Fibroblast of lung (primary cell): ENCODE data around the gene GPC5. TPM values are rescaled to one million over a fixed set of nuclear protein-coding genes. Genes with fewer than 3 reads are reported as not detected.

Experiments
- DNase-seq, 2 donors: peaks; one replicate each; pipeline versions ENCODE4 v3.0.0 to v3.0.0-alpha.2; 2010; ENCODE audit warnings: low read depth in 2 of 2
- H2AFZ ChIP-seq: 2 replicates; pipeline ENCODE4 v1.5.1; 2012; ENCODE audit warnings: low read length, control low read depth, inconsistent platforms
- H3K27ac ChIP-seq: 2 replicates; pipeline ENCODE4 v1.5.1; 2011; ENCODE audit warnings: low read length, control low read depth; ENCODE audit not compliant: insufficient read depth
- H3K27me3 ChIP-seq: 2 replicates; pipeline ENCODE4 v1.5.1; 2011; ENCODE audit warnings: mild to moderate bottlenecking, low read length; ENCODE audit not compliant: control insufficient read depth, insufficient read depth
- H3K36me3 ChIP-seq: 2 replicates; pipeline ENCODE4 v1.5.1; 2011; ENCODE audit warnings: low read length; ENCODE audit not compliant: control insufficient read depth, insufficient read depth
- H3K4me1 ChIP-seq: 2 replicates; pipeline ENCODE4 v1.5.1; 2011; ENCODE audit warnings: low read length; ENCODE audit not compliant: control insufficient read depth, insufficient read depth; ENCODE audit errors: extremely low read depth
- H3K4me2 ChIP-seq: 2 replicates; pipeline ENCODE4 v1.5.1; 2011; ENCODE audit warnings: low read length, control low read depth; ENCODE audit not compliant: insufficient read depth; ENCODE audit errors: extremely low read depth
- H3K4me3 ChIP-seq, 4 experiments: fragments of 200-600 bp in 1 of 4; sonication (generic) in 1 of 4; replicated peaks in 1 of 4; 2 replicates each; pipeline ENCODE4 v1.5.1; 2011 to 2016; ENCODE audit warnings: low read length in 4 of 4, low read depth in 3 of 4, mild to moderate bottlenecking in 3 of 4, control low read depth in 2 of 4, inconsistent platforms in 1 of 4, mixed read lengths in 1 of 4; ENCODE audit not compliant: insufficient read depth in 1 of 4; ENCODE audit errors: control extremely low read depth in 1 of 4
- H3K79me2 ChIP-seq: 2 replicates; pipeline ENCODE4 v1.5.1; 2012; ENCODE audit warnings: mild to moderate bottlenecking, low read length, inconsistent platforms; ENCODE audit not compliant: control insufficient read depth, insufficient read depth
- H3K9ac ChIP-seq: 2 replicates; pipeline ENCODE4 v1.5.1; 2011; ENCODE audit warnings: mild to moderate bottlenecking, low read length, control low read depth; ENCODE audit not compliant: insufficient read depth
- H3K9me3 ChIP-seq: 2 replicates; pipeline ENCODE4 v1.5.1; 2012; ENCODE audit warnings: low read depth, low read length; ENCODE audit not compliant: control insufficient read depth, insufficient read depth
- H4K20me1 ChIP-seq: 2 replicates; pipeline ENCODE4 v1.5.1; 2011; ENCODE audit warnings: low read length; ENCODE audit not compliant: control insufficient read depth, insufficient read depth; ENCODE audit errors: extremely low read depth
- CTCF ChIP-seq, 2 donors: IDR thresholded peaks in 1 of 2; conservative IDR thresholded peaks in 1 of 2; 1 replicate in 1 of 2; 2 replicates in 1 of 2; pipeline ENCODE4 v1.5.1; 2011 to 2012; ENCODE audit warnings: low read length in 2 of 2, control low read depth in 1 of 2, inconsistent platforms in 1 of 2, low read depth in 1 of 2, mild to moderate bottlenecking in 1 of 2
- EZH2 ChIP-seq: IDR thresholded peaks from 2 replicates; pipeline ENCODE4 v1.5.1; 2012; ENCODE audit warnings: low read length, control low read depth, mild to moderate bottlenecking; ENCODE audit errors: missing control alignments
- polyA plus RNA-seq, 2 donors: library from polyadenylated mRNA; depleted of rRNA in 1 of 2; stranded (reverse) in 1 of 2; unstranded in 1 of 2; fragments of >200 nt; gene quantifications; 2 replicates each; pipeline ENCODE4 v1.2.1, GENCODE V29; 2011 to 2012; ENCODE audit warnings: missing spikeins in 1 of 2
- total RNA-seq: library from RNA; depleted of rRNA; stranded (reverse); fragments of >200 nt; gene quantifications from 2 replicates; pipeline ENCODE4 v1.2.1, GENCODE V29; 2014

GPC5 gene
- total and polyA plus RNA-seq, 2 donors (not counting 1 experiment from before 2014, with no cell fraction given) = 0.17 TPM; not detected in 1

GRCh38 chr13:92097337-92097903 lies 699.0 kb downstream of the GPC5 start:
- Histone ChIP-seq H3K9ac (no peak overlapping the region), H3K4me3 (no peak overlapping the region), H3K4me2 (no peak overlapping the region), H3K4me1 (no peaks in the 10 kb centered on the region), H3K27me3 (no peaks in the 10 kb centered on the region), H3K79me2 (no peaks in the 10 kb centered on the region), H3K9me3 (no peaks in the 10 kb centered on the region), H3K27ac (no peak overlapping the region), H4K20me1 (no peaks in the 10 kb centered on the region), H3K36me3 (no peaks in the 10 kb centered on the region), H2AFZ (no peak overlapping the region)
- peak; percentile 1 to 18 for DNase-seq
- no peak for TF ChIP-seq EZH2
- TF ChIP-seq CTCF (conservative IDR thresholded peaks at IDR 0.05 in 1 of 2, IDR thresholded peaks at IDR 0.05 in 1 of 2; ENCODE audit: low read depth in 1 of 2, low read length in 2 of 2) = no peak

DNA sequence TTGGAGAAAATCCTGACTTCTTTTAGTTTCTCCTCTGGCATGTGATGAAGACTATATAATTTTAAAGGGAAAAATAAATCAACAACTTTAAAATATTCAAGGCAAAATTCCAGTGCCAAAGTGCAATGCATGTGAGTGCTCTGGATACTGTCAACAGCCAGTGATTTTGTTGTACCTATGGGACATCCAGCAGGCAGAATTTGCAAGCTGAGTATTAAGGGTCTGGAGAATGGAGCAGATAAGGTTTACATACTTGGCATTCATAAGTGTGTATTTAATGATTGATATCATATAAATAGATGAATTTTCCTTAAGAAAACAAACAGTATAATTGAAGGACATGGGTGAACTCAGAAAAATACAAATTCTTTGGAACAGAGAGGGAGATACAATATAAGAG lies 703.4 kb downstream of the GPC5 start:
- Histone ChIP-seq H3K79me2 (no peaks in the 10 kb centered on the region), H3K4me2 (no peak overlapping the region), H3K27ac (no peak overlapping the region), H2AFZ (no peak overlapping the region), H3K9ac (no peak overlapping the region), H3K36me3 (no peaks in the 10 kb centered on the region), H3K4me3 (no peak overlapping the region), H4K20me1 (no peaks in the 10 kb centered on the region), H3K27me3 (no peaks in the 10 kb centered on the region), H3K9me3 (no peaks in the 10 kb centered on the region), H3K4me1 (no peaks in the 10 kb centered on the region)
- DNase-seq = no peak
- TF ChIP-seq CTCF (conservative IDR thresholded peaks at IDR 0.05 in 1 of 2, IDR thresholded peaks at IDR 0.05 in 1 of 2; ENCODE audit: low read depth in 1 of 2, low read length in 2 of 2) (no peak), EZH2 (no peak)

- H3K27ac ChIP-seq = no peak overlapping the region
- H3K4me3 ChIP-seq = no peak overlapping the region
- no peak overlapping the region for H3K4me2 ChIP-seq
- H2AFZ ChIP-seq = no peak overlapping the region
- TF ChIP-seq CTCF (conservative IDR thresholded peaks at IDR 0.05 in 1 of 2, IDR thresholded peaks at IDR 0.05 in 1 of 2; ENCODE audit: low read depth in 1 of 2, low read length in 2 of 2) (no peak), EZH2 (no peak)
- H3K9ac ChIP-seq = no peak overlapping the region
- no peaks in the 10 kb centered on the region for H3K36me3 ChIP-seq
- H4K20me1 ChIP-seq = no peaks in the 10 kb centered on the region
- H3K79me2 ChIP-seq = no peaks in the 10 kb centered on the region
- peak; percentile 17 to 54 for DNase-seq
- no peaks in the 10 kb centered on the region for H3K9me3 ChIP-seq
- no peaks in the 10 kb centered on the region for H3K27me3 ChIP-seq
- no peaks in the 10 kb centered on the region for H3K4me1 ChIP-seq
These were observed 705.3 kb downstream of the GPC5 start for GRCh38 chr13:92103689-92104153.
